NCI-H2227 treated with DMSO at 0.1 percent for 48 hours (cell line): ENCODE measurements around the gene CCDC68.

Source experiments
- DNase-seq: peaks from one replicate; lab custom pipeline; 2025; lab: John Stamatoyannopoulos, UW

The CCDC68 gene

DNA sequence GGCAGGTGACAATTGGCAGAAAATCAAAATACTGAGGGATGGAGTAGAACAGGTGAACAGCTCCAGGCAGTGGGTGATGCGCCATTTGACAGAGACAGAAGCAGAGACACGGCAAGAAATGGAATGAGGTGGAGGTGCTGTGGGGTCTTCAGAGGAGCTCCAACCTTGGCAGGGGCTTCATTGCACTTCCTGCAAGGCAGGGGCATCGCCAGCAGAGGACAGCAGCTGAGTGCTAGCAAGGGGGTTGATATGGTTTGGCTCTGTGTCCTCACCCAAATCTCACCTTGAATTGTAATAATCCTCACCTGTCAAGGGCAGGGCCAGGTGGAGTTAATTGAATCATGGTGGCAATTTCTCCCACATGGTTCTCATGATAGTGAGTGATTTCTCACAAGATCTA is 42.8 kb downstream of the CCDC68 start:
- DNase-seq, result no peak

DNA sequence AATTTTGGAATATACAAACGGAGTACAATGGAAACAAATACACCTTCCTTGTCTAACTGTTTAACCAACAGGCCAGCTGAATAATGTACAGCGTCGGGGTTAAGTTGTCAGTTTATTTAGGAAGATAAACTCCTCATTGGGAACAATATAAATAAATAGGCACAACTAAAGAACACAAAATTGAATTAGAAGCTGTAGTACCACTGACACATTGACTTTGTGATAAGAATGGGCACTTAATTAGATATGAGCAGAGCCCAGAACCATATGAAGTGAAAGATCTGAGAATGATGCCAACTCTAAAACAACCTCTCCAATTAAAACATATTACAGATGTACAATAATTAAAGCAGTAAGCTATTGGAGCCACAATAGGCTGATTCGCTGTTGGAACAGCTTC is 44.4 kb downstream of the CCDC68 start:
- DNase-seq, result no peak

DNA sequence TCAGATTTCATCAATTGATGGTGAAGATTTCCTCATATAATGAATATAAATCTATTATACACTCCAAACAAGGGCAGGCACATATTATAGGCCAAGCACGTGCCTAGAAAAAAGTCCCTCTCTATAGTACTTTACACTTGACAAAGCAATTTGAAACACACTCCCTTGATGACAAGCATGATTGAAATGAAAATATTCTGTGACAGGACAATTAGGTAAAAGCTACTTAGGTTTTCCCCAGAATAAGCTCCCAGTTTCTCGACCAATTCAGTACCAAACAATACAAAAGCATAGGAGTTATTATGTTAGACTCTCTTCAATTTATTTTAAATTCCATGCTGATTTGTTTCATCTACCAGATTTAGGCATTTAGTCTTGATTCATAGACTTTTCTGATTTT is 47.7 kb downstream of the CCDC68 start:
- DNase-seq, result no peak

DNA sequence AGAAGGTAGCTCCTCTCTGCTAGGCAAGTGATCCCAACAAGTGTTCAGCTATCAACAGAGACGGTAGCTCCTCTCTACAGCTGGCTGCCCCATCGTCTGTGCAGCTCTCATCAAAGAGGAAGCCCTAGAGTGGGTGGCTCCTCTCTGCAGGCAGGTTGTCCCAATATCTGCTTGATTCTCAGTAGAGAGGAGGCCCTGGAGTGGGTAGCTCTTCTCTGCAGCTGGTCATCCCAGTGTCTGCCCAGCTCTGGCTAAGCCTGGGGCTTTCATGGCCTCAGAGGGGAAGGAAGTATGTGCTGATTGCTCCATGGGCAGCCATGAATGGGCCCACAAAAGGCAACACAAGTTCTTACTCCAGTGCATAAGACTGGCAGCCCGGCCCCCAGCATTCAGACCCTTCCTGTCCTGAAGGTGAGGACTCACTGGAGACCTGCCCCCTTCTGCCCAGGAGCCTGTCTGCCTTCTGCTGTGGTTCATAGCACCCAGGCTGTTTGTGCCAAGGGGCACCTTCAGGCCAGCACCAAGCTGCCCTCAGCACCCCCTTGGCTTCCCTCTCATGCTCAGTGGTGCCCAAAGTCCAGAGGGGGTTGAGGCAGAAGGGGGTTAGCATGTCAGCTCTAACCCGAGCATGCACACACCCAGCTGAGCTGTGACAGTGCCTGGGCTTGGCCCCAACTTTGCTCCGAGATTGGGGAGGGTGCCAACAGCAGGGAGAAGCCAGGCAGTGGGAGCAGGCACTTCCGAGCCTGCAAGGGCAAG is 48.9 kb downstream of the CCDC68 start:
- DNase-seq, result no peak

DNA sequence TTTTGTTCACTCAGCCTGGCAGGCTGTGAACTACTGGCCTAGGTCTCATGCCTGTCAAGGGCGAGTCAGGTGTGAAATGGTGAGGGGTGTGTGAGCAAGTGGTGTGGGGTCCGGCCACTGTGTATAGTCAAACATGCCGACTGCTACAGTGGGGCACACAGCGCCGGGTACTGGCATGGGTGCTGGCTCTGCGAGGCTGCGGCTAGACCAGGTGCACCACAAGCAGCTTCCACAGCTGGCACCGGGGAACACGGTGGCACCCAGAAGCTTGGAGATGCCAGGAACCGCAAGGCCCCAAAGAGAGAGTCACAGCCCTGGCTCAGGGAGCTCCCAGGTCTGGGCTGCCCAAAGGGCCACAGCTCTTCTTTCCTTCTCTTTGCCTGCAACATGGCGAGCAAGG is 49.7 kb downstream of the CCDC68 start:
- no peak for DNase-seq

DNA sequence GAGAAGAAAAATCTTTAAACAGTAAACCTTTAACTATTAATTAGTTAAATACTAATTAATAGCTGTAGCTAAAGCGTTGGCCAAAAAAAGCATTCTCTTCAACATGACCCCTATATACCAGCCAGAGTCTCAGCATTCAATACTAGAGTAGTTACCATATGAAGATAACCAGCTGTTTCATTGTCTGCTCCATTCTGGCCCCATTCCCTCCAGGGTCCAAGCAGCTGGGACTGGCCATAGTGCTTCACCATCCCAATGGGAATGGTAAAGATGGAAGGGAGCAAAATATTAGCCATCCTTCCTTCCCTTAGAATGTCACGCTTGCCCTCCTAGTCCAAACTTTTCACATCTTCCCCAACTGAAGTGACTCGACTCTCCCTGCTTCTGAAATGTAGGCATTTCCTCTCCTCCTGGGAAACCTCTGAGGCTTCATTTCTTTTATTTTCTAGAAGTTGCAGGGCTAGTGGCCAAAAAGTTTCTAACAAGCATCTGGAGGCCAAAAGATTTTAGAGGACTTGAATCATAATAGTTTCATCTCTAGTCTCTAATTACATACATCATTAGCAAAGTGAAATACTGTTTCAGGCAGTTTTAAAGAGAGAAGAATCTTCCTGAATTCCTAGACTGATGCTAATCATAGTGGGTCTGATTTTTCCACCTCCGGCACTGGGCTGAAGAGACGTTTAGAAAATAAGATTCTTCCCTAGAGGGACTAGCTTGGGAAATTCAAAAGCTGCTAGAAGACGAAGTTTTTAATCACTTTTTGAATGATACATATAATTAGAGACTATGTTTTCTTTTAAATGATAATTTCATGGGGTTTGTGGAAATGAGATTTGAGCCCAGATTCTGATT is 52.7 kb downstream of the CCDC68 start:
- no peak for DNase-seq

DNA sequence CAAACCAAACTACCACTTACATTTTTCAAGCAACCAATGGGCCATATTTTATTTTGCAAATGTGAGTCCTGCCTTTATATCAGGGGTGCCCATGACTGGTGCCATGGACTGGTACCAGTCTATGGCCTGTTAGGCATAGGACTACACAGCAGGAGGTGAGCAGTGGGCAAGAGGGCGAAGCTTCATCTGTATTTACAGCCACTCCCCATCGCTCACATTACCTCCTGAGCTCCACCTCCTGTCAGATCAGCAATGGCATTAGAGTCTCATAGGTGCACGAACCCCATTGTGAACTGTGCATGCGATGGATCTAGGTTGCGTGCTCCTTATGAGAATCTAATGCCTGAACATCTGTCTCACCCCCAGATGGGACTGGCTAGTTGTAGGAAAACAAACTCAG is 53.6 kb downstream of the CCDC68 start:
- DNase-seq, result no peak

DNA sequence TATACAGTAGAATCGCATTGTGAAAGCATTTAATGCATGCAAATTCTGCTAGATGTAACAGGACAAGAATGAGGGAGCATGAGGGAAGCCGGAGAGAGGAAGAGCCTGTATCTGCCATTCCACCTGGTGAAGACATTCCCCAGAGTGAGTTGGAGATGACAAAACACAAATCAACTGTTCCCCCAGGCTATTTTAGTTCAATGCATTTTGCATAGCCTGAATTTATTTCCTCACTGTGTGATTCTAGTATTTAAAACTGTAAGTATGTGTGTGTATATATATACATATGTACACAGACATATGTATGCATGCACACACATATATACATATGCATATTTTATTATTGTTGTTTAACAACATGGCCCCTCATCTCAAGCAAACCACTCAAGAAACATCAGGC is 54.7 kb downstream of the CCDC68 start:
- no peak for DNase-seq

DNA sequence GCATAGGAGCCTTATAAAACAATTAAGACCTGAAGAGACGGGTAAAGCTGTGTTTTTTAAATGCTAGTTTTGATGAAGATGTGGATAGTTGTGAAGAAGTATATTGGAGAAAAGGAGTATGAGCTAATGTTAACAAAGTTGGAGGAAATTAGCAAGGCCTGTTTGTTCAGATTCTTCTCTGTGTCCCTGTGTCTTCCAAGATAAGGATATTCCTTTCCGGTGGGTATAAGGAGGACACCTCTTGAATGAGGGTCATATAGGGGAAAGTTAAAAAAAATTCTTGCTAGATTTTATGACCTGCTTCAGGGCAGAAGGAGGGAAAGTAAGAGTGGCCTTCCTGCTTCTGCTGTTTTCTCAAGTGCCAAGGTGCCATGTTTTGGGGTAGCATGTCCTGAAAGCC is 59.0 kb downstream of the CCDC68 start:
- DNase-seq, result no peak

DNA sequence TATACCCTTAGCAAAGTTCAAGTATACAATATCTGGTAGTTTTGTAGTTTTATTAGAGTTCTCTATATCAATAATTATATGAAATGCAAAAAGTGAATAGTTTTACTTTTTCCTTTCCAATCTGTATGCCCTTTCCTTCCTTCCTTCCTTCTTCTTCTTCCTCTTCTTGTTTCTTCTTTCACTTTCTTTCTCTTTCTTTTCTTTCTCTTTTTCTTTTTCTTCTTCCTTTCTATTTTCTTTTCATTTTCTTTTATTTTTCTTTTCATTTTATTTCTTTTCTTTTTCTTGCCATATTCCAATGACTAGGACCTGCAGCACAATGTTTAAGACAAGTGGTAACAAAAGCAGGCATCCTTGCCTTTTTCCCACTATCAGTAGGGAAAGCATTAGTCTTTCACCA is 59.8 kb downstream of the CCDC68 start:
- DNase-seq, result no peak

DNA sequence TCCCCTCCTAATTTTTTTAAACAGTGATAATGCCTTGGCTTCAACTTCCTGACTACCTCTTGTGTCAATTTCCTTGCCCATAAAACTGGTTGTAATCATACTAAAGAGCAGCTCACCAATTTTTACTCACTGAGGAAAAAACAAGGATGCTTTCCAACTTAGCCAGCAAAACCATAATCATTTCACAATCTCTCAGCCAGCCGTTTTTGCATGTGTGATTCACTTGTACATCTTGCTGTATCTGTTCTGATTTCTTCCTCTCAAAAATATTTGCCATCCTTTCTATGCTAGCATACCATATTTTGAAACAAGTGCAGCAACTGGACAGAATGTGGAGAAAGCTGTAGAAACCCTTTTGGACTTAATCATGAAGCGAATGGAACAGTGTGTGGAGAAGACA is 70.3 kb downstream of the CCDC68 start:
- no peak for DNase-seq

DNA sequence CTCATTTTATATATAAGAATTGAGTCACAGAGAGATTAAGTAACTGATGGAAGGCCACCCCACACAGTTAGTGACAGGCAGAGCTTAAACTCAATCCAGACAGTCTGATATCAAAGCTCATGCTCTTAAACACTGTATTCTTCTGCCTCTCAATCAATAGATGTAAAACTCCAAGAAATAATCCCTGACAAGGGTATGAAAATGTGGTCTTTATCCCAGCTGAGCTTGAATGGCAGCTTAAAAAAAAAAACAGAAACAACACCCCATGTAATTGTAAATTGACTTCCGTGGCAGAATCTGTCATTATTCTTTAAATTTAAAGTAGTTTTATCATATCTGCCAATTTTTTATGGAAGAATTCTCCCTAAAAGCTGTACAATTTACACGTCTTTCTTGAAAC is 70.9 kb downstream of the CCDC68 start:
- no peak for DNase-seq

DNA sequence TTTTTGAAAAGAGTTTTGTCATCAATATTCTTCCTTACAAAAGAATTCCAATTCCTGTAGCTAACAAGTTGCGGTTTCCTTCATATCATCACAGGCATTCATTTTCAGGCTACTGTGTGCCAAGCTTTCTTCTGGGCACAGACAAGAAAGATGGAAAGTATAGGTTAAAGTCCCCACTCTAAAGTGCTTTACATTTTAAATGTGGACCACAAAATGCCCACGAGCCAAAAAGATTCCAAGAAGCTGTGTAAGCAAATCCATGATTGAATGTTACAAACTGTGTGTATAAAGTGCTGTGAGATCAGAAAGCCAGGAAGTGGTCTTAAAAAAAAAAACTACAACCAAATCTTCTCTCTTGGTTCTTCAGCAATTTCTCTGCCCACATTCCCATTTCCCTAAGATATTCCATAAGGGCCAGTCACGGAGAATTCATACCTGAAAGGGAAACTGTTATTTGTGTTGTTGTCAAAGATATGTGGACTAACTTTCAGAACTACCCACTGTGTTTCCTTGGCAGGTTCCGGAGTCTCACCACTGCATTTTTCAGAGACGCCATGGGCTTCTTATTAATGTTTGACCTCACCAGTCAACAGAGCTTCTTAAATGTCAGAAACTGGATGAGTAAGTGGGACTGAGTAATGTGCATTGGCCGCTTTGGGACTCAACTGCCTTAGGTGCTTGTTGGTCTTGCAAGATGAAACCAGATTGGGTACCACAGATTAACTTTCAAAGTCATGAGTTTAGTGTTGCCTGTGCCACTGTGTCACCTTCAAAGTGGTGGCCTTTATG is 75.3 kb downstream of the CCDC68 start:
- DNase-seq, result no peak

DNA sequence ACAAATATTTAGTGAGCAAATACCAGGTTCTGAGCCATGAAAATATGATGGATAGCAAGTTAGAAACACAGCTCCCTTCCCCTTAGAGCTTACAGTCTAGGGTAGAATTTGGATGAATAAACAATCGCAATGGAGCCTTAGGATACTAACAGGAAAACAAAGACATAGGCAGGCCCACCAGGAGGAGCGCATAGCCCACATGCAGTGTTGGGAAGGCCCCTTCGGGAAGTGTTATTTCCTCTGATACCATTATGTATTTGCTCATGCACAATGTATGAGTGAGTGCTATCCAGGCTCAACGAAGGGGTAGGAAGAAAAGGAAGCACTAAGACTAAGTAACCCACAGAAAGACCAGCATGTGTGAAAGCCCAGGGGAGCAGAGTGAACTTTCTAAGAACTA is 76.9 kb downstream of the CCDC68 start:
- no peak for DNase-seq

DNA sequence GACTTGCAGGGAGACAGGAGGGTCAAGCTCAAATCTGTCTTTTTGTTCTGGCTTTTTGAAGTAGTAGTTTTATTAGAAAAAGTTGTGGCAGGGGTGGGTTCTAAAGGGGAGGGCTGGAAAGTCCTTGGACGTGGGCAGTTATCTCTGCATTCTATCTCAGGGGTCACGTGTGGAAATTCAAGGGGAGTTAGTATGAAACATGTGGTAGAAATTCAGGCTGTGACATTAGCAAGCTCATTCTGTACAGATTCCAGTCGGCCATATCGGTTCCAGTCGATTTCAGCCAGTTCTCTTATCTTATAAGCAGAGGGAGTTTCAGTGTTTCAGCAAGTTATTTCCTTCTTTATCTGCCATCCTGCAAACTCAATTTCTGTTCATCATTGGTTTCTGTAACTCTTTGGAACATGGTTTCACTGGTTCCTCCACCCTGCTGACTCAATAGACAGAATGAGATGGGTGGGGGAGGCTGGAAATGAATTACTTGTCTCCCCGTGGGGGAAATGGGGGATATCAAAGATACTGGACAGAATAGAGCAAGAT is 78.0 kb downstream of the CCDC68 start:
- DNase-seq, result no peak

DNA sequence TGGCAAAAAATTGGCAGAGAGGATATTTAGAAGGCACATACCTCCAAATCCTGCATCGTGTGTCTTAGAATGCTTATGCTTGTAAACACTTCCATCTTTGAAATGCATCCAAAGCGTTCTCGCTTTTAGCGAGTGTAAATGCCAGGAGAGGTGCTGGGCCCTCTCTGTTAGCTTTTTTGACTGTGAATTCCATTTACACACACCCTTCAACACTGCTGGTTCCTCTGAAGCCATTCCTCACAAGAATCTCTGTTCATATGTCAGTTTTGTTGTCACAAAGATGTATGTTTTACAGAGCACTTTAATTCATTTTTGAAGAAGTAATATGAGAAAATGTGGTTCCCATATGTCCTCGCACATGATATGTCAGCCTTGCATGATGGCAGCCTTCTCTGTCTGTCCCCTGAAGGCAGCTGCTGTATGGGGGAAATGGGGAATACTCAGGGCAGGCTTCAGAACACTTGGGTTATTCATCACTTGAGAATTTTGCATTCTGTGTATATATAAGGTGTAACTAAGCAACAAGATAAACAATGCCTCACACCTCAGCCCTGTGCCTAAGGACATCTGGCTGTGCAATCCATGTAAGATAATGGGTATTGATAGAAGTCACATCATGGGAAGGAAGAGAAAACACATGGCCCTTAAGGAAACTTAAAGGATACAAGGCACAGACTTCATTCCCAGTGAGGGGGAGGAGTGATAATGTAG is 78.7 kb downstream of the CCDC68 start:
- no peak for DNase-seq

DNA sequence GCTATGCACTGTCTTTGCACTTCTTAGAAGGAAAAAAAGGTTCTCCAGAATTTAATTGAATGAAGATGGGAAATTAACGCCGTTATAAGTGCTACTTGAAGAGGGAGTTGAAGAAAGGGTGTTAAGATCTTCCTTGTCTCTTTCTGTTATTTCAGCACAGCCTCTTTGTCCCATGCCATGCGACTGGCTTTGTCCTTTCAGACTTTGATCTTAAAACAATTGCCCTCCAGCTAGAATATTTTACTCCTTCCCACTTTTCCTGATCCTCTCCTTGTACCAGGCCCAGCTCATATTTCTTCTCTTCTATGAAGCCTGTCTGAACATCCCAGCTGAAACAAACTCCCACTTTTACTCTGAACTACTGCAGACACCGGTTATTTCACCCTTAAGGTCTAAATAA is 79.6 kb downstream of the CCDC68 start:
- DNase-seq, result no peak

DNA sequence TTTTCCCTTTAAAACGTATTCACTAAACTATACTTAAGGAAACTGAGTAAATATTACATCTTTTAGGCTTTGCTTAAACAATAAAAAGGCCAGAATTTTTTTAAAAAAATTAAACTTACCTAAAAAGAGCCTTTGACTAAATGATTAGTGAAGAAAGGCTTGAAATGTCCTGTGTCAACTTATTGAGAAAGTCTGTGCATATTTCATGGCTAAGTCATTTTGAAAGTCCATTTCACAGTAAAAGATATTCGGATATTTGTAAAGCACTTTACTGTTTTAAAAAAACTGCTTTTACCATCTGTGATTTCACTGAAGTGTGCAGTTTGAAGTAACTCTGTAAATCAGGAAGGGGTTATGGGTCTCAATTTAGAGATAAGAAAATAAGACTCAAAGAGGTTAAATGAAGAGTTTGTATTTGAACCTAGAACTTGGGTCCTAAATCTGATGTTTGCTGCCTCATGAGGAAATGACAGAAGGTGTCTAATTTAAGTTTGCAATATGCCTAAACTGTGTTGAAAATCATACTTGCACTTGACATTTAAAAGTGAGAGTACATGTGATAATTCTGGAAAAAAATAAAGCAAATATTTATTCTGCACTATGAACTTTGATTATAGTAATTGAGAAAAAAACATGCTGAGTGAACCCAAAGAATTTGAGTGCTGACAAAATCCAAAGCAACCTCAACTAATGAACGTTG is 80.5 kb downstream of the CCDC68 start:
- no peak for DNase-seq

DNA sequence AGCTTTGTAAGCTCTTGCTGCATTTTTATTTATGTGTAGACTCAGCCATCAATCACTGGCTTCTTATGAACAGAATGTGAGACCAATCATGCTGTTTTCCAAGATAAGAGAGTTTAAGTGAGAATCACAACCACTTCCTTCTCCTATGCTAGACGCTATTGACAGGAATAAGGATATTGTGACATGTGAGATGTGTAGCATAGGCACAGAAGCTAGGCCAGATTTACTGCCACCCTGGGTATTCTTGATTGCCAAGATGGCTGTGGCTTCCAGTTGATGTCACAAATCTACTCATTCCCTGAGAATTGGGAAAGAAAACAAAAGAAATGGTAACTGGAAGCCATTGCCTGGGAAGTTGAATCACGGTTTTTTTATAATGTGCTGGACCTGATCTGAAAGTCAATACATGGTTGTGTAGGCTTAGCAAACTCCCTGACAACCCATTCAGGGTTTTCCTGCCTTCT is 81.1 kb downstream of the CCDC68 start:
- no peak for DNase-seq

DNA sequence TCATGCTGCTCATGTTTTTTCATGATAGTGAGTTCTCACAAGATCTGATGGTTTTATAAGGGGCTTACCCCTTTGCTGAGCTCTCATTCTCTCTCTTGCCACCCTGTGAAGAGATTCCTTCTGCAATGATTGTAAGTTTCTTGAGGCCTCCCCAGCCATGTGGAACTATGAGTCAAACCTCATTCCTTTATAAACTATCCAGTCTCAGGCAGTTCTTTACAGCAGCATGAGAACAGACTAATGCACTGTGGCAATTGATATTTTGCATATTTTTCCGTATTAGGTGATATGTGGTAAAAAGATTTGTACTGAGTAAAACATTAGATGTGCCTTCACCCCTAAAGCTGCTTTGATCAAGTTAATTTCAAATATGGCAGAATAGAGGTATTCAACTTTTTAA is 82.2 kb downstream of the CCDC68 start:
- DNase-seq, result no peak

DNA sequence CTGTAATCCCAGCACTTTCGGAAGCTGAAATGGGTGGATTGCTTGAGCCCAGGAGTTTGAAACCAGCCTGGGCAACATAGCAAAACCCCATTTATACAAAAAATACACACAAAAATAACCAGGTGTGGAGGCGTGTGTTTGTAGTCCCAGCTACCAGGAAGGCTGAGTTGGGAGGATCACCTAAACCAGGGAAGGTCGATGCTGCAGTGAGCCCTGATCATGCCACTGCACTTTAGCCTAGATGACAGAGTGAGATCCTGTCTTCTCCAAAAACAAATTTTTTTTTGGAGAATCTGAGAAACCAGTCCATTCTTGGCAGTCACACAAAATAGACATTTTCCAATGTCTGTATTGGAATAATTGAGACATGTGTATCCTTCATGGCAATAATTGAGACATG is 84.2 kb downstream of the CCDC68 start:
- no peak for DNase-seq
